ELF-1 (cell line): ENCODE results near the gene NEO1.
A peak's percentile ranks its signal among the peaks of the same experiment; 100 is the strongest.

Source experiments
- DNase-seq: peaks from one replicate; pipeline ENCODE4 v3.0.0-alpha.2; 2016; ENCODE audit warnings: low read depth, low spot score

Gene NEO1

DNA sequence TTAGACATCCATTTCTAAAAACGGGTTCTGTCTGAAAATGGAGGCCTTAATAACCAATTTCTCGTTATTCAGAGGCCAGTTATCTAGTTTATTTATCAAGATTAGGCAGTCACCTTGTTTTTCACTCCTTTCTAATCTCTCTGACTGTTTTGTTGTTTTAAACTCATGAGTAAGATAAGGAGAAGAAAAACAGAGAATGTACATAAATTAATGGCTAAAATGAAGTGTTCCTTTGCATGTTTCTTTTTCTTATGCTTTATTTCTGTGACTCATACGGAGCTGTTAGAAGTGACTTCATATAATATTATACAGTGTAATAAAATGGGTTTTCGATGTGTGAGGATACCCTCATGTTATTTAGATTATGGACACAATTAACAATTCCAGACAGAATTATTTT lies 22.0 kb downstream of the NEO1 start:
- no peak for DNase-seq

DNA sequence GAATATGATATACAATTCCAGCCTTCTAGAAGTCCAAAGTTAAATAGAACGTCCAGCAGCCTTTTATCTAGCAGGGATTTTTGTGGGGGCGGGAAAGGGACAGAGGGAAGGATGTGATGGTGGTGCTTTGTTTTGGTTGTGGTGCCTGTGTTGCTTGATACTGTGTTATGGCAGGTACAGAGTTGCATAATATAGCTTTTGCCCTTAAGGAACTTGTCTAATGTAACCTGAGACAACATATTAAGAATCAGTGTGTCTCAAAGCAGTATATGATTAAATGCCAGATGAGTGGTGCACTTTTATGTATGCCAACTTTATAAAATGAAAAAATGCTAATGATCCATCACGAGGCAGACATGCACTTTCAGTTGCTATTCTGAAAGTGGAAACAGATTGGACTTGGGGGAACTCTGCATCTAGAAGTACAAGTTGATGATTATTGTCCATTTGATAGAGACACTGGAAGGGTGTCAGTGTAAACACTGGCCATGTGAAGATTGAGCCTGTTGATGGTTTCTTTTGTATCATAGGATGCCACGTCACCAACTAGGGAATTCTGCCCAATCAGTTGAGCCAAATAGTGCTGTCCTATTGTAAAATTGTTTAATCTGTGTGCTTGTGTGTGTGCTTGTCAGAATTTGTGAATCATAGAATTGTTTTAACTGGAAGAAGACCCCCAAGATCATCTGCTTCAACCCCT lies 23.0 kb downstream of the NEO1 start:
- no peak for DNase-seq

DNA sequence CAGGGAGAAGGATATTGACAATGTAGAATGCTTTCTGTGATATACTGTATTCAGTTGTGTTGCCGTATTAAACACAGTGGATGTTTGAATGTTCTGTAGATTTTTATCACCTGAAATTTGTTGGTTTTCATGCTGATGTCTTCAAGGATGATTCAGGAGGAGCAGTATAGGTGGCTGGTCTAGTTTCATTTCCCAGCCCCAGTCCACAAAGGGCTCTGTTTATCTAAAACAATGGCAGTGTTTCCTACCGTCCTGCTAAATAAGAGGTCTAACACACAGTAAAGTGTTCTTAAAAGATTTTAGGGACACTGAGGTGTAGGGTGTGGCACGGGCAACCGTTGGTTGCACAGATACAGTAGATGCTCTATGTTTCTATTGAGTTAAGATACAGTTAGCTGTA lies 26.0 kb downstream of the NEO1 start:
- DNase-seq, result no peak

DNA sequence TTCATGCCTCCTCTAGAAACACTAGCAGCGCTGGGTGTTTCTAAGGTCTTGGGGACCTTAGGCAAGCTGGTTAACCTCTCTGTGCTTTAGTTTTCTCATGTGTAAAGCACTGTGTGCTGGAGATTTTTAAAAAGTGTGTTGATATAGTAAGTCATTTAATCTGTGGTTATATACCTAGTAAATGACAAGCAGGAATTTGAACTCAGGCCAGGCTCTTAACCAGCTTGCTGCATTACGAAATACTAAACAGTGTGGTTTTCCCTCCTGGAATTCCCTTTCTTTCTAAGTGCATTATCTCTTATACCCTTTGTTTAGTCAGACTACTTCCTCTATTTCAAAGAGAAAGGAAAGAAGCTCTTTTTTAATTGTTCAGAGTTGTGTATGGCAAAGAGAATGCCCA lies 26.5 kb downstream of the NEO1 start:
- DNase-seq, result no peak

DNA sequence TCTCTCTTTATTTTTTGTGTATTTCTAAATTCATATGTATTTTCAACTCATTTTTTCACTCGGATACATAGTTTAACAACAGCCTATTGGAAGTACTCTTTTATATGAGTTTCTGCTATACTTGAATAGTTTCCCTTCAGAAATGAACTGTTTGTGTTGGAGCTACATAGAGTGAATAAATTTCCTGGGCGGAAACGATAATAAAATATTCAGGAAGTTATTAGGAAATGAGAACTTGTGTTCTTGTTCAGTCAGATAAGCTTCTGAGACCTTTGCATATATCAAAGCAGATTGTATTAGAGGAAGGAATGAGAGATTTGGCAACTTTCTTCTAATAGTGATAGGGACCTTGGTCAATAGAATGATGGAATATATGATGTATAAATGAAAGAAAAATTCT lies 27.3 kb downstream of the NEO1 start:
- DNase-seq, result no peak

DNA sequence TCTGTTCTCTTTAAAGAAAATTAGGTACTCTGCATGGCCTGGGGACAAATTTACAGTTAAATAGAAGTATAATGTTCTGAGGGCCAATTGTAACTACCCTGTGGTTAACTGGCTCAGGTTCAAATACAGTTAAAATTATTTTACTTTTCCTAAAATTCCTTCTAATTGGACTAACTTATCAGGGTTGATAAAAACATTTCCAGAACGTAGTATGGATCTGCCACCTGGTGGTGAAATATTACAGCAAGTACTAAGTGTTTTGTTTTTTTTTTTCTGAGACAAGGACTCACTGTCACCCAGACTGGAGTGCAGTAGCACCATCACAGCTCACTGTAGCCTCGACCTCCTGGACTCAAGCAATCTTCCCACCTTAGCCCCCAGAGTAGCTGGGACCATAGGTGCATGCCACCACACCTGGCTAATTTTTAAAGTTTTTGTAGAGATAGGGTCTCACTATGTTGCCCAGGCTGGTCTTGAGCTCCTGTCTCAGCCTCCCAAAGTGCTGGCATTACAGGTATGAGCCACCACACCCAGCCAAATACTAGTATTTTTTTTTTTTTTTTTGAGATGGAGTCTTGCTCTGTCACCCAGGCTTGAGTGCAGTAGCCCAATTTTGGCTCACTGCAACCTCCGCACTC lies 29.2 kb downstream of the NEO1 start:
- peak; percentile 6 for DNase-seq

DNA sequence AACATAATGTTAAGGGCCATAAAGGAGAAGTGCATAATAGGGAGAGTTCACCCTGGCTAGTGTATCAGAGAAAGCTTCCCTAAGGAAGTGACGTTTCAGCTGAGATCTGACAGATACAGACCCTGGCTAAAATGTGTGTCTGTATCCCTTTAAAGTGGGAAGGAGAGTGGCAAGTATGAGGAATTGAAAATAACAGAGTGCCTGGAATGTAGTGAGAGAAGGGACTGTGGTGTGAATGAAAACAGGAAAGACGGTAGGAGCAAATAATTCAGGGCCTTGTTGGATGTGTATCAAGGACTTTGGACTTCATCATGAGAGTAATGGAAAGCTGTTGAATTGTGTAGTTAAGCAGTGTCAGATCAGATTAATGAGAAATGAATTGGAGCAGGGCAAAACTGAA lies 30.5 kb downstream of the NEO1 start:
- DNase-seq, result no peak

DNA sequence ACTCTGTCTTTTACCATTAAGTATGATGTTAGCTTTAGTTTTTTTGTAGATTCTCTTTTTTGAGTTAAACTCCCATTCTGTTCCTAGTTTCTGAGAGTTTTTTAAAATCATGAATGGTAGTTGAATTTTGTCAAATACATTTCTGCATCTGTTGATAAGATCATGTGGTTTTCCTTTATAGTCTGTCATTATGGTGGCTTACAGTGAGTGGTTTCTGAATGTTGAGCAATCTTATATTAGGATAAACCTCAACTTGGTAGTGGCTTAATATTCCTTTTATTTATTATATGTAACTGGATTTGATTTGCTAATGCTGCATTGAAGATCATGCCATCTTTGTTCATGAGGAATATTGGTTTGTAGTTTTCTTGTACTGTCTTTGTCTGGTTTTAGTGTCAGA lies 34.8 kb downstream of the NEO1 start:
- DNase-seq, result no peak

DNA sequence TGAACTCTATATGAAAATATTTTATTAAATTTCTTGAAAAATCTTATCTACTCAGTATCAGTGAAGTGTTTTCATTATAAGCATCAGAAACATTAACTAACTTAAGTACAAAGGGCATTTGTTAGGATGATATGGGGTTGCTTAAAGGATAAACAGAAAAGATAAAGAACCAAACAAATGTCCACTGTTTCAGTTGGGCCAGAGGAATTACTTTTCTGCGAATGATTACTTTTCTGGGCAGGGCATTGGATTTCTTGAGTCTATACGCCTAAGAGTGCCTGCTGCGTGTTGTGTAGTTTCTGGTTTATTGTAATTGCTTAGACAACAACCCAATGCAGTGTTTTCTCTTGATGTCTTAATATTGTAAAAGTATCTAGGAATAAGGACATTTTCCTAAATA lies 52.8 kb downstream of the NEO1 start:
- DNase-seq, result no peak

DNA sequence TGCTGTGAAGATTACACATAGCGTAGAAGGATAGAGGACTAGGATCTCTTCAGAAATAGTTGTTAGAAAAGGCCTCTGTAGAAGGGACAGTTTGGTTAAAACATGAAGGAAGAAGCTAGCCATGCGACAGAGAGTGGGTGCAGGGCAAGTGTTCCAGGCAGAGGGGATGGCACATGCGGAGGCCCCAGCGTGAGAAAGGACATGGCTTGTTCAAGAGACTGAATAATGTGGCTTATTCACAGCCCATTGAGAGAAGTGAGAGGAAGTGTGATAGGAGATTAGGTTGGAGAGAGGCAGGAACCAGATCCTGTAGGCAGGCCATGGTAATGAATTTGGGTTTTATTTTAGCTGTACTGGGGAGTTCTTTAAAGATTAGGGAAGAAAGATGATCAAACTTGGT lies 56.4 kb downstream of the NEO1 start:
- no peak for DNase-seq

DNA sequence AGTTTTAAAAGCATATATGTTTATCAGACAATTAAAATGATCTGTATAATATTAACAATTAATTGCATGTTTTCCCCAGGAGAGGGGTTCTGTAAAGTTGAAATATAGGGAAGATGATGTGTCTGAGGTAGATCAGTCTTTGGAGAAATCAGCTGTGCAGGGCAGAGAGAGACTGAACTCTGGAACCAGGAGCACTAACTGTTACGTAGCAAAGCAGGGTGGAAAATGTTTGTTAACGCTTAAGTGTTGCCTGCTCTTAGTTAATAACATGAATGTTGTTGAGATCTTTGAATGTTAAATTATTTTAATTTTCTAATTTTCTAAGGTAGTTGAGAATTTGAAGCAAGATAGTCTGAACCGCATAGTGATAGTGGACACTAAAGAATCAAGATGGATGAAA lies 57.5 kb downstream of the NEO1 start:
- no peak for DNase-seq

DNA sequence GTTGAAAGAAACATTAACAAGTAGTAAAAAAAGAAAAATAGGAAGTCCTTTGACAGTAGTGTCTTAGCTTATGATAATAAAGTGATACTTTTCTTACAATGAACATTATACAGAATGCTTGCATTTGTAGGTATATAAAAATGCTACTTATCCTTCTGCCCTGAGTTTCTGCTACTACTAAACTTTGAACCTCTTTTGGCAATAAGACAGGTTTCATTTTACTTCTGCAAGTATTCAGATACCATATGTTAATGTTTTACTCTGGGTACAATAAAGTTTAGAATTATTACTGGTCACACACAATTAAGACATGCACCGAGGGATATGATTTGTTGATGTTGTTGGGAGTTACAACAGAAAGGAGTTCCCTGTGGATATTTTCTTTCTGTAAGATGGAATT lies 57.9 kb downstream of the NEO1 start:
- no peak for DNase-seq

DNA sequence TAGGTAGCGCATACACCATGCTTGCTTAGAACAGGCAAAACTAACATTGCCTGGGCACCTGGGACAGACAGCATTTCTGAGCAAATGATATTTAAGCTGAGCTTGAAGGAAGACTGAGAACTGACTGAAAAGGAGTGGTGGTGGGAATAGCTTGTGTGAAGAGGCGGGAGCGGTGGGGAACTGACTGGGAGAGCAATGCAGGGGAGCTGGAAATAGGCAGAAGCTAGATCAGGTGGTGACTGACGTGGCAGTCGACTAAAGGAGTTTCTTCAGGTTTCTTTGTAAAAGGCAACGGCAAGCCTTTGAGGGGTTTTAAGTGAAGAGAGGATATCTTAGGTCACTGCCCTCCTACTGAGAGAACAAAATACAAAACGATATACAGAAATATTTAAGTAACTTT lies 61.8 kb downstream of the NEO1 start:
- DNase-seq, result peak; percentile 33

DNA sequence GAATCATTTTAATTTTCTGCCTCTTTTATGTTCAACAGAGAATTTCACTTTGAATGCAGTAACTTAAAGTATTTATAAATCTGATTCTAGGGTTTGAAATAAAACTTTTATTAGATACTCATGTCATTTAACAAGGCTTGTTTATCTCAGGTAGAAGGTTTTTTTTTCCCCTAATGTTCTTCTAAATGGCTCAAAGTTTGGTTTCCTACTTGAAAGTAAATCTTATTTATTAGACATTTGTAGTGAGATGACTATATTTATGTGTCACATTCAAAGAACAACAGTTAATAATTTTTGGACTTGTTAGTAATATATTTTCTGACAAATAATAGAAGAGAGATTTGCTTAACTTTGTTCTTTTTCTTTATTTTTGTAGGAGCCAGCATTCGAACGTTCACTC lies 63.9 kb downstream of the NEO1 start:
- DNase-seq, result no peak

DNA sequence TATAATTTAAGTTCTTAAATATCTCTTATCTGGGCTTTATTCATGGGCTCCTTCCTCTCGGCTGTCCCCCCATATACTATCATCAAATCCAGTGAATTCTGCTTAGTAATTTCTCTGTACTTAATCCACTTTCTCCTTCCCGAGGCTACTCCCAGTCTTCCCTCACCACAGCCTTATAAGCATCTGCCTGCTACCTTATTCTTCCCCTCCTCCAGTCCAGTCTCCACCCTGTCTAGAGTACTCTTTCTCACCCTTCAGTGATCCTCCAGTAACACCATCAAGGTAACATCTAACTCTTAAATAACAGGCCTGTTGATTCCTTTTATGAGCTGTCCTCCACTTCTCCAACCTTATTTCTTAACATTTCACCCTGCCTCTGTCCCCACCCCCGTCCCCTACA lies 65.8 kb downstream of the NEO1 start:
- DNase-seq, result no peak

DNA sequence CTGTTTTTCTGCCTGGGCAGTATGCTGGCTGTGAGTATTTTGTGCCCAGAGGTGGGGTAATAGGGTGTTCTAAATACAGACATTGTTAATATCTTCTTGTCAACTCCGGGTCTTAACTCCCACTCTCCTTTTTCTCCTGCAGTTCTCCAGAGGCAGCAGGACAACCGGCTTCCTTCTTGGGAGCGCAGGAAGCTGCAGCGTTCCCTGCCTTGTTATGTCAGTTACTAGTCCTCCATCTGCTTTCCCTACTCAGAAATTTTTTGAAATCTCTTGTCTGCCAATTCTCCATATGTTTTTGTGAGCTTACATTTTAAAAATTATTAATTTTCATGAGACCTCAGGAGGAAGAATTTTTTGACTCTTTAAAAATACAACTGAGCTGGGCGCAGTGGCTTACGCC lies 67.2 kb downstream of the NEO1 start:
- DNase-seq, result no peak

DNA sequence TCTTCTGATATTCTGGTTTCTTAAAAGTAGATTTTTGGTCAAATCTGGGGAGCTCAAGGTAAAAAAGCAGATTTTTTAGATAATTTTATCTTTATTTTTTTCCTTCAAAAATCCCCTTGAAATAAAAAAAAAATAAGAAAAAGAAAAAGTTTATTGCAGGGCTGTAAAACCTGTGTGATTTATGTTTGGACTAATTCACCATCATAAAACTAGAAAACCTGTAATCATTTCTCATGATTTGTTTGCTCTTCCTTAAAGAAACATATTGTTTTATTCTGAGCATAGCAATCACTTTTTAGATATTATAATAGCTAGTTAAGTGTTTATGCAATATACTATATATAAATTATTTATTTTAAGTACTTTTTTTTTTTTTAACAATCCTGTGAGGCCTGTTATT lies 68.0 kb downstream of the NEO1 start:
- no peak for DNase-seq

DNA sequence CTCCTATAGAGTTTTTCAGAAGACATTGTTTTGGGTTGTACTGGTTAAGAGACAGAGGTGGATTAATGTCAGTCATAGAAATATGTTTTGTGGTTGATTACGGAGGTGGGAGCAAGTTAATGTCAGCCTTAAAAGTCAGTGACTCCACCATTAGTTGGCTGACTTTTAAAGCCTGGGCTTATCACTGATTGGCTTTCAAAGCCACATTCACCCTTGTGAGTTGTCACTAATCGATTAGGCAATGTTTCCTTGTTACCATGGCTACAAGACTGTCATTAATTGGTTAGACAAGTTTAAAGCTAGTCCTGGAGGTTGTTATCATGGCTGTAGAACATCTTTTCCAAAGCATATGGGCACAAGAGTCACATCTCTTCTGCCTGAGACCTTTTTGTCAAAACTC lies 73.0 kb downstream of the NEO1 start:
- DNase-seq, result no peak

DNA sequence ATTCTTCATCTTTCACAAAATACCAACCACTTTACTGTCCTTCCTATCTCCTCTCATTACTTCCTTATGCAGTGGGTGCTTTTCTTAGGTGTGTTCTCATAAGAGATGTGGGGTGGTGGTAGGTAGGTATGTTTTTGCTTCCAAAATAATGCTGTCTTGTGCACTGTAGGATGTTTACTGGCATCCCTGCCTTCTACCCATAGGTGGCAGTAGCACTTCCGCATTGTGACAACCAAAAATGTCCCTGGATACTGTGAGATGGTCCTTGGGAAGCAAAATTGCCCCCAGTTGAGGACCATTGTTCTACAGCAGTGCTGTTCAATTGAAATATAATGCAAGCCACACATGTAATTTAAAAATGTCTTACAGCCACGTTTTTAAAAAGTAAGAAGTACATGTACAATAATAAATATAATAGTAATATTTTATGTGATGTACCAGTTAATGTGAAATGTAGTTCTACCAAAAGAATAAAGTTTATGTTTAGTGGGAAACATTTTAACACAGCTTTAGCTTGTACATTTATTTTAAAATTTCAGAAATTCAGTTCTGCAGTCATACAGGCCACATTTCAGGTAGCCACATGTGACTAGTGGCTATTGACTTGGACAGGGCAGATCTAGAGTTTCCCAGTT lies 75.2 kb downstream of the NEO1 start:
- peak; percentile 35 for DNase-seq

DNA sequence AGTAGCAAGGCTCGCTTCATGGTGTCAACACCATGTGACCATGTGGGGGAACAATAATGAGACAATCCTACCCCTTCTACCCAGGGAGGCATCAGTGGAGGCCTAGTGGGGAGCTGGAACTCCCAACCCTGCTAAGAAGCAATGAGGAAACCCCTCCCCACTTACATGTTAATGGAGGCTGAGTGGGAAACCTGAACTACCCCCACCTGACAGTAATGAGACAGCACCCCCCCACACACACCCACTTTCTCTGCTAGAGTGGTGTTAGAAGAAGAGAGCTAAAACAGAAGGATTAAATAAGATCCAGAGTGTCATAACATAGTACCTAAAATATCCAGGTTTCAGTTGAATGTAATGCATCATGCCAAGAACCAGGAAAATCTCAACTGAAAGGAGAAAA lies 78.6 kb downstream of the NEO1 start:
- DNase-seq, result no peak

DNA sequence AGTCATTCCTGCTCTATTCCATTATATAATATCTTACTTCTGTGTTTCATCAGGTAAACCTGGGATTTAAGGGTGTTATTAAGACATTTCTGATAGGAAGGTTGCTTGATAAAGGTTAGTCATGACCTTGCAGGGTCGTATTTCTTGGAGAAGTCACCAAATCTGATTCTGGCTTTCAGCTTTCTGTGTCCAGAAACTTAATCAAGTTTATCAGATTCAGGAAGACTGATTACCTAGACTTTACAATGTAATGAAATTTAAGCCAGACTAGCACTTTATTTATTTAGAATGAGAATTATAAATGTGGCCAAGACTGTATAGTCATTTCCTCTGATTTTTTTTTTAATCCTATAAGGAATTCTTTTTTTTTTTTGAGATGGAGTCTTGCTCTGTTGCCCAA lies 81.9 kb downstream of the NEO1 start:
- DNase-seq, result no peak

DNA sequence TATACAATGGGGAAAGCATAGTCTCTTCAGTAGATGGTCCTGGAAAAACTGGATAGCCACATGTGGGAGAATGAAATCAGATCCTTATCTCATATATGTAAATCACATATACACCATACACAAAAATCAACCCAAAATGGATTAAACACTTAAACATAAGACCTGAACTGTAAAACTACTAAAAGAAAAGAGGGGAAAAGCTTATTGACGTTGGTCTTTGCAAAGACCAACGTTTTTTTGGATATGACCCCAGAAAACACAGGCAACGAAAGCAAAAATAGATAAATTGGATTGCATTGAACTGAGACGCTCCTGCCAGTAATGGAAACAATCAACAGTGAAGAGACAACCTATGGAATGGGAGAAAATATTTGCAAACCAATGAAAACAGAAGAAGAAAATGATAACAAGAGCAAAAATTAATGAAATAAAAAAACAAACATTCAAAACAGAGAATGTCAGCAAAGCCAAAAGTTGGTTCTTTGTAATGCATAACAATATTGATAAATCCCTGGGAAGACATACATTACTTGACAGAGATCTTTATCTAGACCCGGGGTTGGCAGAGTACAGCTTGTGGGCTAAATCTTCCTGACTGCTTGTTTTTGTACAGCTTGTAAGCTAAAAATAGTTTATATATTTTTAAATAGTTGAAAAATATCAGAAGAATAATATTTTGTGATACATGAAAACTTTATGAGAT lies 86.9 kb downstream of the NEO1 start:
- DNase-seq, result no peak
